GM12878 (cell line): ENCODE data around the gene ANTXR2.

Source experiments
- ATF2 ChIP-seq: IDR thresholded peaks from 2 replicates; pipeline ENCODE4 v1.6.1; 2012; ENCODE audit warnings: low read length, inconsistent platforms
- CTCF ChIP-seq, 3 experiments: IDR thresholded peaks in 2 of 3; conservative IDR thresholded peaks in 1 of 3; 2 replicates each; pipeline ENCODE4 v1.5.1; 2011; ENCODE audit warnings: low read depth in 3 of 3, low read length in 3 of 3, mild to moderate bottlenecking in 3 of 3, control low read depth in 2 of 3, moderate library complexity in 2 of 3, inconsistent platforms in 1 of 3, mixed read lengths in 1 of 3; ENCODE audit not compliant: control insufficient read depth in 2 of 3, insufficient read depth in 1 of 3; ENCODE audit errors: extremely low read depth in 1 of 3
- NFXL1 ChIP-seq: fragments of 450-650 bp; IDR thresholded peaks from 2 replicates; pipeline ENCODE4 v1.6.1; 2017; ENCODE audit warnings: antibody characterized with exemption, mild to moderate bottlenecking, borderline replicate concordance
- POLR2A ChIP-seq: IDR thresholded peaks from 2 replicates; pipeline ENCODE4 v1.6.1; 2011; ENCODE audit warnings: low read depth, mild to moderate bottlenecking, low read length
- POLR2AphosphoS5 ChIP-seq: IDR thresholded peaks from 2 replicates; pipeline ENCODE4 v1.6.1; 2011; ENCODE audit warnings: mild to moderate bottlenecking, low read length, inconsistent platforms

DNA sequence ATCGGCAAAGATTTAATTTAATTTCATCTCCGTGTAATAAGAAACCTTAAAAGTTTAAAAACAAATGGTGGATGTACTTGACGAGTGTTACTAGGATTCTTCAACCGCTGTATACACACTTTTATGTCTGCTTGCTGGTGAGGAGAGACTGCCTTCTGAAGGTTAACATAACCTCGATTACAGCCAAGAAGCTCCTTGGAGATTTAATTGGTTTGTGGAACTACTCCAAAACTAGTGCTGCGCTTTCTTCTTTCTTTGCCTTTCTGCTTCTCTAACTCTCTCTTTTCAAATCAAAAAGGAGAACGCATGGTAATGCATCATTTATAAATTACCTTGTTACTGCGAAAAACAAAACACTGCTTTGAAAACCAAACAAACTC, 109.0 kb downstream of the ANTXR2 start:
- TF ChIP-seq POLR2AphosphoS5, result no peak
- TF ChIP-seq CTCF (IDR thresholded peaks at IDR 0.05 in 2 of 3, conservative IDR thresholded peaks at IDR 0.05 in 1 of 3; ENCODE audit: control insufficient read depth in 2 of 3, extremely low read depth in 1 of 3, insufficient read depth in 1 of 3, low read depth in 3 of 3, low read length in 3 of 3), result no peak
- no peak for TF ChIP-seq ATF2
- no peak for TF ChIP-seq NFXL1
- TF ChIP-seq POLR2A, result no peak
